CD14-positive monocyte (primary cell): ENCODE data around the gene FKBP11. TPM values are rescaled to one million over a fixed set of nuclear protein-coding genes. Genes with fewer than 3 reads are reported as not detected.
A peak's percentile ranks its signal among the peaks of the same experiment; 100 is the strongest.

Experiments used
- DNase-seq, 3 donors: peaks; one replicate each; pipeline ENCODE4 v3.0.0-alpha.2; 2011 to 2022
- H2AFZ ChIP-seq: 2 replicates; pipeline ENCODE4 v1.6.0; 2012; ENCODE audit warnings: mild to moderate bottlenecking, low read depth, low read length, inconsistent platforms; ENCODE audit not compliant: insufficient read depth, poor library complexity, severe bottlenecking
- H3K27ac ChIP-seq, 2 donors: 1 replicate in 1 of 2; 2 replicates in 1 of 2; pipeline ENCODE4 v1.5.1; 2012 to 2013; ENCODE audit warnings: low read length in 2 of 2, control low read depth in 1 of 2, inconsistent platforms in 1 of 2, low read depth in 1 of 2, mild to moderate bottlenecking in 1 of 2
- H3K27me3 ChIP-seq, 2 donors: one replicate each; pipeline versions ENCODE4 v1.6.0 to v1.6.1; 2011 to 2013; ENCODE audit warnings: low read length in 2 of 2; ENCODE audit not compliant: control insufficient read depth in 2 of 2, insufficient read depth in 2 of 2
- H3K36me3 ChIP-seq, 2 donors: replicated peaks in 1 of 2; 1 replicate in 1 of 2; 2 replicates in 1 of 2; pipeline versions ENCODE4 v1.5.1 to v1.6.1; 2012 to 2013; ENCODE audit warnings: low read length in 2 of 2, control low read depth in 1 of 2, inconsistent platforms in 1 of 2, mild to moderate bottlenecking in 1 of 2; ENCODE audit not compliant: insufficient read depth in 2 of 2, control insufficient read depth in 1 of 2
- H3K4me1 ChIP-seq, 2 donors: 1 replicate in 1 of 2; 2 replicates in 1 of 2; pipeline versions ENCODE4 v1.5.1 to v1.6.1; 2012 to 2013; ENCODE audit warnings: low read length in 2 of 2, control low read depth in 1 of 2, inconsistent platforms in 1 of 2, mild to moderate bottlenecking in 1 of 2, moderate library complexity in 1 of 2; ENCODE audit not compliant: insufficient read depth in 2 of 2, control insufficient read depth in 1 of 2
- H3K4me2 ChIP-seq: replicated peaks from 2 replicates; pipeline ENCODE3; 2012; ENCODE audit warnings: low read length, moderate library complexity, mild to moderate bottlenecking; ENCODE audit not compliant: poor library complexity, severe bottlenecking; ENCODE audit errors: extremely low read depth
- H3K4me3 ChIP-seq, 3 experiments: fragments of 200-600 bp in 1 of 3; sonication (generic) in 1 of 3; replicated peaks in 1 of 3; 1 replicate in 2 of 3; 2 replicates in 1 of 3; pipeline ENCODE4 v1.5.1; 2011 to 2013; ENCODE audit warnings: low read length in 3 of 3, mild to moderate bottlenecking in 3 of 3, control low read depth in 2 of 3, low read depth in 2 of 3, inconsistent platforms in 1 of 3, moderate library complexity in 1 of 3
- H3K79me2 ChIP-seq: 2 replicates; pipeline ENCODE4 v1.6.0; 2012; ENCODE audit warnings: mild to moderate bottlenecking, control low read depth, inconsistent platforms, low read length, moderate library complexity; ENCODE audit not compliant: insufficient read depth
- H3K9ac ChIP-seq: 2 replicates; pipeline ENCODE4 v1.6.0; 2017; ENCODE audit warnings: low read length, mild to moderate bottlenecking; ENCODE audit not compliant: insufficient read depth, poor library complexity, severe bottlenecking
- H3K9me3 ChIP-seq, 2 donors: replicated peaks in 1 of 2; 1 replicate in 1 of 2; 2 replicates in 1 of 2; pipeline versions ENCODE4 v1.5.1 to v1.6.1; 2012 to 2013; ENCODE audit warnings: low read length in 2 of 2, control low read depth in 1 of 2; ENCODE audit not compliant: control insufficient read depth in 1 of 2, insufficient read depth in 1 of 2
- H4K20me1 ChIP-seq: 2 replicates; pipeline ENCODE4 v1.6.0; 2012; ENCODE audit warnings: mild to moderate bottlenecking, low read length, control low read depth, moderate library complexity; ENCODE audit not compliant: insufficient read depth
- H3K27ac Mint-ChIP-seq, 7 donors: one replicate each; pipeline ENCODE4 v1.8.0; 2020; ENCODE audit warnings: mild to moderate bottlenecking in 7 of 7, mixed read lengths in 7 of 7, moderate library complexity in 6 of 7, inconsistent platforms in 2 of 7
- H3K27me3 Mint-ChIP-seq, 3 donors: one replicate each; pipeline ENCODE4 v1.8.0; 2021 to 2022; ENCODE audit warnings: low read depth in 3 of 3, mild to moderate bottlenecking in 3 of 3, mixed read lengths in 3 of 3, moderate library complexity in 3 of 3, inconsistent platforms in 1 of 3
- H3K36me3 Mint-ChIP-seq, 2 donors: one replicate each; pipeline ENCODE4 v1.8.0; 2020; ENCODE audit warnings: mixed read lengths in 2 of 2, inconsistent platforms in 1 of 2, mild to moderate bottlenecking in 1 of 2
- H3K4me1 Mint-ChIP-seq: one replicate; pipeline ENCODE4 v1.8.0; 2020; ENCODE audit warnings: mild to moderate bottlenecking, mixed read lengths
- H3K4me3 Mint-ChIP-seq, 2 donors: one replicate each; pipeline ENCODE4 v1.8.0; 2020; ENCODE audit warnings: mild to moderate bottlenecking in 2 of 2, mixed read lengths in 2 of 2, moderate library complexity in 1 of 2
- H3K9me3 Mint-ChIP-seq, 7 donors: one replicate each; pipeline ENCODE4 v1.8.0; 2020 to 2022; ENCODE audit warnings: mixed read lengths in 7 of 7, mild to moderate bottlenecking in 6 of 7, moderate library complexity in 6 of 7, inconsistent platforms in 2 of 7
- WGBS: methylation state at CpG from one replicate; pipeline ENCODE4 v1.1.5; 2013; ENCODE audit warnings: missing lambda C conversion rate; ENCODE audit not compliant: insufficient coverage; 5-methylcytosine and 5-hydroxymethylcytosine counted together
- intact Hi-C, 2 donors: fragments of 100-400 bp; cut with micrococcal nuclease; formaldehyde crosslinking; loops; one replicate each; pipeline versions ENCODE4 v1.15.0 to v1.15.1; 2023
- polyA plus RNA-seq, 3 donors: library from polyadenylated mRNA; depleted of rRNA in 1 of 3; unstranded in 2 of 3; stranded (reverse) in 1 of 3; fragments of 300-500 nt in 2 of 3; fragments of >200 nt in 1 of 3; fragmentation: Illumina TruSeq in 2 of 3; gene quantifications; 1 replicate in 2 of 3; 2 replicates in 1 of 3; pipeline ENCODE4 v1.2.3, GENCODE V29; 2012 to 2021
- TF ChIP-seq, protein P1 (sequence below): fragments of 200-600 bp; IDR thresholded peaks from one replicate; pipeline ENCODE4 v1.8.0; 2022; ENCODE audit warnings: antibody characterized with exemption, mild to moderate bottlenecking

FKBP11 gene
- polyA plus RNA-seq, 3 donors: 1.5 to 15.2 (median 2.2) TPM

- peaks cover 0 to 4% (median 0%) of the 10 kb centered on the region in 7 donors for H3K9me3 Mint-ChIP-seq
- no peaks in the 10 kb centered on the region for H3K9me3 ChIP-seq
- peaks cover 30 to 41% of the 10 kb centered on the region in 2 donors for H3K36me3 Mint-ChIP-seq
- 100% methylated on average over 1 of the region's 4 CpGs for WGBS
- no peak overlapping the region for H3K9ac ChIP-seq
- peaks cover 93% of the 10 kb centered on the region for H4K20me1 ChIP-seq
- no peak overlapping the region for H3K27ac ChIP-seq
- H3K79me2 ChIP-seq: peaks cover 93% of the 10 kb centered on the region
- H3K36me3 ChIP-seq: peaks cover 9 to 43% of the 10 kb centered on the region in 2 donors
- peaks cover 37% of the 10 kb centered on the region for H3K4me1 Mint-ChIP-seq
- TF ChIP-seq, protein P1, sequence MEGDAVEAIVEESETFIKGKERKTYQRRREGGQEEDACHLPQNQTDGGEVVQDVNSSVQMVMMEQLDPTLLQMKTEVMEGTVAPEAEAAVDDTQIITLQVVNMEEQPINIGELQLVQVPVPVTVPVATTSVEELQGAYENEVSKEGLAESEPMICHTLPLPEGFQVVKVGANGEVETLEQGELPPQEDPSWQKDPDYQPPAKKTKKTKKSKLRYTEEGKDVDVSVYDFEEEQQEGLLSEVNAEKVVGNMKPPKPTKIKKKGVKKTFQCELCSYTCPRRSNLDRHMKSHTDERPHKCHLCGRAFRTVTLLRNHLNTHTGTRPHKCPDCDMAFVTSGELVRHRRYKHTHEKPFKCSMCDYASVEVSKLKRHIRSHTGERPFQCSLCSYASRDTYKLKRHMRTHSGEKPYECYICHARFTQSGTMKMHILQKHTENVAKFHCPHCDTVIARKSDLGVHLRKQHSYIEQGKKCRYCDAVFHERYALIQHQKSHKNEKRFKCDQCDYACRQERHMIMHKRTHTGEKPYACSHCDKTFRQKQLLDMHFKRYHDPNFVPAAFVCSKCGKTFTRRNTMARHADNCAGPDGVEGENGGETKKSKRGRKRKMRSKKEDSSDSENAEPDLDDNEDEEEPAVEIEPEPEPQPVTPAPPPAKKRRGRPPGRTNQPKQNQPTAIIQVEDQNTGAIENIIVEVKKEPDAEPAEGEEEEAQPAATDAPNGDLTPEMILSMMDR: no peak
- H3K4me1 ChIP-seq: peaks cover 24 to 34% of the 10 kb centered on the region in 2 donors
- H3K27me3 Mint-ChIP-seq: peaks cover 0 to 8% (median 0%) of the 10 kb centered on the region in 3 donors
- H3K27me3 ChIP-seq: no peaks in the 10 kb centered on the region
- H3K4me3 Mint-ChIP-seq: no peak overlapping the region
- no peak overlapping the region for H2AFZ ChIP-seq
- DNase-seq: no peak
- no peak overlapping the region for H3K27ac Mint-ChIP-seq
- intact Hi-C loops: no loop called here
- H3K4me3 ChIP-seq: no peak overlapping the region
- no peak overlapping the region for H3K4me2 ChIP-seq
Measured at GRCh38 chr12:48952691-48953090, 27.4 kb upstream of the FKBP11 start.

- H3K27ac Mint-ChIP-seq: peak overlapping the region in 3 of 7 donors; percentile 37 to 73 (median 72)
- TF ChIP-seq, protein P1: no peak
- WGBS: 100% methylated on average over 1 of the region's 3 CpGs
- intact Hi-C loops: no loop called here
- H4K20me1 ChIP-seq: peaks cover 96% of the 10 kb centered on the region
- H3K4me3 ChIP-seq: no peak overlapping the region
- DNase-seq: no peak
- H3K4me1 ChIP-seq: no peaks in the 10 kb centered on the region
- no peak overlapping the region for H3K27ac ChIP-seq
- no peaks in the 10 kb centered on the region for H3K9me3 ChIP-seq
- peaks cover 6% of the 10 kb centered on the region for H3K4me1 Mint-ChIP-seq
- no peaks in the 10 kb centered on the region for H3K27me3 ChIP-seq
- no peak overlapping the region for H3K9ac ChIP-seq
- H3K4me3 Mint-ChIP-seq: no peak overlapping the region
- peaks cover 96% of the 10 kb centered on the region for H3K79me2 ChIP-seq
- H3K36me3 ChIP-seq: peaks cover 13 to 66% of the 10 kb centered on the region in 2 donors
- H3K27me3 Mint-ChIP-seq: no peaks in the 10 kb centered on the region
- H3K9me3 Mint-ChIP-seq: peaks cover 0 to 2% (median 0%) of the 10 kb centered on the region in 7 donors
- no peak overlapping the region for H2AFZ ChIP-seq
- H3K4me2 ChIP-seq: no peak overlapping the region
- H3K36me3 Mint-ChIP-seq: peaks cover 39 to 60% of the 10 kb centered on the region in 2 donors
Measured at GRCh38 chr12:48947727-48948126, 22.4 kb upstream of the FKBP11 start.
